MCF 10A (cell line): Measurements from ENCODE around the gene APAF1. TPM values are rescaled to one million over a fixed set of nuclear protein-coding genes. Genes with fewer than 3 reads are reported as not detected.

ENCODE experiments used
- BruUV-seq: library from RNA; stranded (reverse); fragments of 400-500 nt; replicated peaks from 2 replicates; lab custom pipeline; 2021; lab: Mats Ljungman, UMichigan
- CTCF ChIA-PET: fragments of 300-600 bp; sonication (Branson Sonifier 250); formaldehyde crosslinking; extraction: SDS; loops from one replicate; lab custom pipeline; 2021; ENCODE audit warnings: antibody characterized with exemption, inconsistent platforms; lab: Yijun Ruan, JAX
- POLR2A ChIA-PET: fragments of 300-600, 350-650 bp; sonication (Branson Sonifier 250); formaldehyde crosslinking; extraction: SDS; loops from one replicate; lab custom pipeline; 2020; ENCODE audit warnings: antibody characterized with exemption, inconsistent platforms; lab: Yijun Ruan, JAX
- DNase-seq: peaks from one replicate; pipeline ENCODE4 v3.0.0-alpha.2; 2018; ENCODE audit not compliant: unreplicated experiment
- H3K27ac Mint-ChIP-seq: one replicate; pipeline ENCODE4 v1.8.0; 2022; ENCODE audit warnings: mild to moderate bottlenecking, low read depth, mixed read lengths; ENCODE audit not compliant: unreplicated experiment
- H3K27me3 Mint-ChIP-seq: one replicate; pipeline ENCODE4 v1.8.0; 2022; ENCODE audit warnings: mixed read lengths; ENCODE audit not compliant: insufficient read depth, unreplicated experiment
- H3K36me3 Mint-ChIP-seq: one replicate; pipeline ENCODE4 v1.8.0; 2022; ENCODE audit warnings: mild to moderate bottlenecking, moderate library complexity, mixed read lengths; ENCODE audit not compliant: insufficient read depth, unreplicated experiment
- H3K4me1 Mint-ChIP-seq: one replicate; pipeline ENCODE4 v1.8.0; 2022; ENCODE audit warnings: mixed read lengths; ENCODE audit not compliant: insufficient read depth, unreplicated experiment
- H3K4me3 Mint-ChIP-seq: one replicate; pipeline ENCODE4 v1.8.0; 2022; ENCODE audit warnings: mild to moderate bottlenecking, moderate library complexity, mixed read lengths; ENCODE audit not compliant: unreplicated experiment
- H3K9me3 Mint-ChIP-seq: one replicate; pipeline ENCODE4 v1.8.0; 2022; ENCODE audit warnings: mixed read lengths; ENCODE audit not compliant: unreplicated experiment
- intact Hi-C: fragments of 100-400 bp; cut with micrococcal nuclease; formaldehyde crosslinking; loops from 2 replicates; pipeline ENCODE4 v1.14.1; 2022
- total RNA-seq: library from RNA; stranded (reverse); gene quantifications from 2 replicates; pipeline ENCODE4 v1.2.3, GENCODE V29; 2022
- TF ChIP-seq, protein P1 (sequence below): fragments of 200-600 bp; IDR thresholded peaks from one replicate; pipeline ENCODE4 v1.8.0; 2022; ENCODE audit warnings: antibody characterized with exemption, mild to moderate bottlenecking; ENCODE audit not compliant: unreplicated experiment

APAF1 gene
- total RNA-seq, 1 experiment from 2014 or later = 5.9 TPM

- Mint-ChIP-seq H3K36me3 (peaks cover 21% of the 10 kb centered on the region), H3K4me3 (no peak overlapping the region), H3K27ac (no peak overlapping the region), H3K27me3 (no peaks in the 10 kb centered on the region), H3K9me3 (no peaks in the 10 kb centered on the region), H3K4me1 (peaks cover 5% of the 10 kb centered on the region)
- DNase-seq = no peak
- POLR2A ChIA-PET = no interaction called here
- intact Hi-C loops = no loop called here
- TF ChIP-seq, protein P1, sequence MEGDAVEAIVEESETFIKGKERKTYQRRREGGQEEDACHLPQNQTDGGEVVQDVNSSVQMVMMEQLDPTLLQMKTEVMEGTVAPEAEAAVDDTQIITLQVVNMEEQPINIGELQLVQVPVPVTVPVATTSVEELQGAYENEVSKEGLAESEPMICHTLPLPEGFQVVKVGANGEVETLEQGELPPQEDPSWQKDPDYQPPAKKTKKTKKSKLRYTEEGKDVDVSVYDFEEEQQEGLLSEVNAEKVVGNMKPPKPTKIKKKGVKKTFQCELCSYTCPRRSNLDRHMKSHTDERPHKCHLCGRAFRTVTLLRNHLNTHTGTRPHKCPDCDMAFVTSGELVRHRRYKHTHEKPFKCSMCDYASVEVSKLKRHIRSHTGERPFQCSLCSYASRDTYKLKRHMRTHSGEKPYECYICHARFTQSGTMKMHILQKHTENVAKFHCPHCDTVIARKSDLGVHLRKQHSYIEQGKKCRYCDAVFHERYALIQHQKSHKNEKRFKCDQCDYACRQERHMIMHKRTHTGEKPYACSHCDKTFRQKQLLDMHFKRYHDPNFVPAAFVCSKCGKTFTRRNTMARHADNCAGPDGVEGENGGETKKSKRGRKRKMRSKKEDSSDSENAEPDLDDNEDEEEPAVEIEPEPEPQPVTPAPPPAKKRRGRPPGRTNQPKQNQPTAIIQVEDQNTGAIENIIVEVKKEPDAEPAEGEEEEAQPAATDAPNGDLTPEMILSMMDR = no peak
- BruUV-seq = no TSS peak
- CTCF ChIA-PET = interaction anchor here (1.1 to 2.5 kb wide), 3 partner anchors 272 to 311 kb away, joined by 4 to 20 read pairs (median 4); no protein-coding TSS in a partner anchor
Observed at GRCh38 chr12:98696036-98696646, 51.1 kb downstream of the APAF1 start.

DNA sequence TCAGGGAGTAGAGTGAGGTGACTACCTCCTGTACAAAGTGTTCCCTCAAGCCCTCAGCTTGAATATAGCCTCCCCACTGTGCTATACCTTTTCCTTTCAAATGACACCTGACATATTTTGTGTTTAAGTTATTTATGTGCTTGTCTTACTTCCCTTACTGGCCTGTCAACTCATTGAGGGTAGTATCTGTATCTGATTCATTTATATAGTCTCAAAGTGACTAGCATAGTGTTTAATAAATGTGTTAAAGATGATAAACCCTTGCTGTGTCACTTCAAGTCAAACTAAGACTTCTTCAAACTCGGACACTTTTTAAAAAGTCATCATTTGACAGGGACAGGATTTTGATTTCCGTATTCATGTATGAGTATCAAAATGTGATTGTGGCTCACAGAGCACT lies 52.1 kb downstream of the APAF1 start:
- Mint-ChIP-seq H3K36me3 (peaks cover 17% of the 10 kb centered on the region), H3K4me3 (no peak overlapping the region), H3K27ac (no peak overlapping the region), H3K27me3 (no peaks in the 10 kb centered on the region), H3K4me1 (peaks cover 5% of the 10 kb centered on the region), H3K9me3 (no peaks in the 10 kb centered on the region)
- intact Hi-C loops = no loop called here
- no TSS peak for BruUV-seq
- TF ChIP-seq, protein P1 = no peak
- DNase-seq = no peak
- ChIA-PET POLR2A (no interaction called here), CTCF (interaction anchor here (1.3 to 2.5 kb wide), 2 partner anchors 302 to 310 kb away, joined by 4 to 20 read pairs; no protein-coding TSS in a partner anchor)

DNA sequence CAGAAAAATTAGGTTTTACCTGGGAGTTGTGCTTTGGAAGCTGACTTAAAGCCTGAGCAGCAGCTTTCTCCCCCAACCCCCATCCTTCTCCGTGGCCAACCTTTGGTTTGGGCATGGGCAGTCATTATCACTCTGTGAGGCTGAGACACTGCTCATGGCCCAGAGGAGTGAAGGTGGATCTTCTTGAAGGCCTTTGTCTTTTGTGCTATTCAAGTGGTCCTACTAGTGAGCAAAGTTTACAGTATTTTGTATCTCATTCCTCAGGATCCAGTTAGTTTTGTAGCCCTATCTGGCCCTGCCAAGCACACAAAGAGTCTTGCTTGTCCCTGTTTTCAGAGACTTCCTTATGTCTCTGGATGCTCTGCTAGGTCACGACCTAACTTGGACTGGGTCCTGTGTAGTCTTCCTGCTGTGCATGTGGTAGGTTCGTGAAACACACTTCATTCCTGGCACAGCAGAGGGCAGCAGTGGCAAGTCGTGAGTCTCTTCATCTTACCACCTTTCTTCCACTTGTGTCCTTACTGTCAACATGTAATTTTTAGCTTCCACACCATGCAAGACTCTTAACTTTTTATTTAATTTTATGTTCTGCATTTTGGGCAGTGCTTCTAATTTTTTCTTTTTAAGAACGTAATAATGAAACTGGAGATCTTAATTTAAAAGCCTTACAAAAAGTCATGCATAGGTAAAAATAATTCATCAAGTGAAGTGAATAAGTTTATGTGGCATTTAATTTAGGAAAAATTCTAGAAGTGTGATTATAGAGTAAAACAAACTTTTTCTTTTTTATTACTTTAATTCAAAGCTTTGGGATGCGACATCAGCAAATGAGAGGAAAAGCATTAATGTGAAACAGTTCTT lies 53.7 kb downstream of the APAF1 start:
- ChIA-PET CTCF (interaction anchor here (0.5 to 2.5 kb wide), 30 partner anchors 9 to 1244 kb away, joined by 3 to 72 read pairs (median 4); no protein-coding TSS in a partner anchor), POLR2A (interaction anchor here (0.6 kb wide), 1 partner anchor 191 kb away, joined by 3 read pairs; no protein-coding TSS in a partner anchor)
- H3K27ac Mint-ChIP-seq = no peak overlapping the region
- no peaks in the 10 kb centered on the region for H3K27me3 Mint-ChIP-seq
- DNase-seq = peak; percentile 73
- BruUV-seq = no TSS peak
- no peaks in the 10 kb centered on the region for H3K9me3 Mint-ChIP-seq
- TF ChIP-seq, protein P1 = peak; percentile 73
- H3K4me1 Mint-ChIP-seq = peaks cover 5% of the 10 kb centered on the region
- peaks cover 12% of the 10 kb centered on the region for H3K36me3 Mint-ChIP-seq
- intact Hi-C loops = loop anchor here (1.0 kb wide), 2 partner anchors 240 to 299 kb away; no protein-coding TSS in a partner anchor
- H3K4me3 Mint-ChIP-seq = no peak overlapping the region

DNA sequence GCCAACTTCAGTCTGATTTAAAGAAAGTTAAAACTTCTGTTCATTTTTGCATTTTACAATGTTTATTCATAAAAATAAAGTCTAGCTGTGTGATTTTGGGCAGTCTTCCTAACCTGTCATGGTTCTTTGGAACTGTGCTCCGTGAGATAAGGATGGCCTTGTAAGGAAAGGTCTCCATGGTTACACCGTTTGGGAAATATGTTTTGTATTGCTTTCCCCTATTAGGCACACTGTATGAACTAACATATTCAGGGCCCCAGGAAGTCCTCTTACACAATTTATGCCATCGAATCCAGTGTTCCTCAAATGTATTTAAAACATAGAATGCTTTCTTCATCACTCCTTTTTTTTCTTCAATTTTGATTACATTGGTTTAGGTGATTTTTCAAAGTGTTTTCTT lies 54.5 kb downstream of the APAF1 start:
- TF ChIP-seq, protein P1 = no peak
- Mint-ChIP-seq H3K4me3 (no peak overlapping the region), H3K27me3 (no peaks in the 10 kb centered on the region), H3K9me3 (no peaks in the 10 kb centered on the region), H3K36me3 (peaks cover 12% of the 10 kb centered on the region), H3K4me1 (peaks cover 5% of the 10 kb centered on the region), H3K27ac (no peak overlapping the region)
- ChIA-PET CTCF (interaction anchor here (0.5 to 2.5 kb wide), 27 partner anchors 8 to 1245 kb away, joined by 3 to 72 read pairs (median 4); no protein-coding TSS in a partner anchor), POLR2A (interaction anchor here (0.6 to 0.8 kb wide), 2 partner anchors 190 to 239 kb away, joined by 3 read pairs; no protein-coding TSS in a partner anchor)
- intact Hi-C loops = loop anchor here (1.0 kb wide), 2 partner anchors 240 to 299 kb away; no protein-coding TSS in a partner anchor
- no peak for DNase-seq
- BruUV-seq = no TSS peak
